GM18868 (cell line): Measurements from ENCODE around the gene ATP11A.

Source experiments
- ATAC-seq: cut with Tn5 transposase; IDR thresholded peaks from one replicate; pipeline ENCODE4 v1.9.1; 2021; ENCODE audit warnings: mild to moderate bottlenecking, moderate library complexity; ENCODE audit not compliant: unreplicated experiment

ATP11A gene

DNA sequence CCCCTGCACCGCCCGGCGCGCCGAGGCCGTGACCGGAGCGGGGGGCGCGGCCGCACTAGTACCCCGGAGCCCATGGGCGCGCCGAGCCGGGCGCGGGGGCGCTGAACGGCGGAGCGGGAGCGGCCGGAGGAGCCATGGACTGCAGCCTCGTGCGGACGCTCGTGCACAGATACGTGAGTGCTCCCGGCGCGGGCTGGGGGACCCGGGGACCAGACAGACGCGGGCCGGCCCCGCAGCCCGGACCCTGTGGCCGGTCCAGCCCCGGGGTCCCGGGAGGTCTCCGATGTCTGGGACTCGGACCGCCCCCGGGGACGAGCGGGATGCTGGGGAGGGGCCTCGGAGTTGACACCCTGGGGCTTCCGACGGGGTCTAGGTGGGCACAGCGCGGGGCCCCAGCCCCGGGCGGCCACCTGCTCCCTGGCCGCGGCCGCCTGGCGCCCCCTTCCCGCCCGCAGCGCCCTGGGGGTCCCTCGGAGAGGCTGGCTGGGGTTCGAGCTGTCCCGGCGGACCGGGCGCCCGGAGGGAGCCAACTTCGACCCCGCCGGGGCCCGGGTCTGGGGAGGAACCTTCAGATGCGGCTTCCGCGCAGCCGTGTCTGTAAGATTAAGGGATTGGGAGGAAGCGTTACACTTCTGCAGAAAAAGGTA is 568 bp downstream of the ATP11A start:
- peak; percentile 15 for ATAC-seq

DNA sequence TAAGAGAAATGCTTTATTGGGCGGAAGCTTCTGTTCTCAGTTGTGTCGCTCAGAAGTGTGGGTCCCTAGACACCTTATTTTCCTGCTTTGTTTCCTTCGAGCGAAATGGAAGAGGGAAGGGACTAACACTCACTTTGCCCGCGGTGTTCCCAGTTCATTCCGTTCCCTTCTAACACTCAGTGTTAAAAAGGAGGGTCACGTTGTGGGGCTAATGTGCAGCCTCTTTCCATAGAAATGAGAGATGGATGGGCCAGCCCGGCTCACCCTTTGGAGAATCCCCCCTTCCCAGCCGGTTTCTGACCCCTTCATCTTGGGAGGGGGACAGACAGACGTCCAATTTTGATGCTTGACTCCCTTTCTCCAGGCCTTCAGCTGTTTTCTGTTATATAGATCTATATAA is 2.3 kb downstream of the ATP11A start:
- ATAC-seq: no peak

DNA sequence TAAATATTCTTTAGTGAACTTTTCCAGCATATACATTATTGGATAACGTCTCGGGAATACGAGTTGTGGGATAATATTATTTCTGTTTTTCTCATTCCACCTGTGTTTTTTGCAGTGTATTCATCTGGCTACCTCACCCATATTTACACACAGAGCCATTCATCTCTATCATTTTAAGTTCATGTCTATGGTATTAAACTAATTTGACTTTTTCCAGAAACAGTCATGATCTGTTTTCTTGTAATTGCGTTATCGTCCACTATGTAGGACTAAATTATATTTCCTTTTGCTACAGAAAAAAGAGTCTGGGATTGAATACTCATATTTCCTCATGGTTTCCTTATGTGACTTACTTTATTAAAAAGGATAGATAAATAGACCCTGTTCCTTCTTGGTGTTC is 2.7 kb downstream of the ATP11A start:
- ATAC-seq: no peak

DNA sequence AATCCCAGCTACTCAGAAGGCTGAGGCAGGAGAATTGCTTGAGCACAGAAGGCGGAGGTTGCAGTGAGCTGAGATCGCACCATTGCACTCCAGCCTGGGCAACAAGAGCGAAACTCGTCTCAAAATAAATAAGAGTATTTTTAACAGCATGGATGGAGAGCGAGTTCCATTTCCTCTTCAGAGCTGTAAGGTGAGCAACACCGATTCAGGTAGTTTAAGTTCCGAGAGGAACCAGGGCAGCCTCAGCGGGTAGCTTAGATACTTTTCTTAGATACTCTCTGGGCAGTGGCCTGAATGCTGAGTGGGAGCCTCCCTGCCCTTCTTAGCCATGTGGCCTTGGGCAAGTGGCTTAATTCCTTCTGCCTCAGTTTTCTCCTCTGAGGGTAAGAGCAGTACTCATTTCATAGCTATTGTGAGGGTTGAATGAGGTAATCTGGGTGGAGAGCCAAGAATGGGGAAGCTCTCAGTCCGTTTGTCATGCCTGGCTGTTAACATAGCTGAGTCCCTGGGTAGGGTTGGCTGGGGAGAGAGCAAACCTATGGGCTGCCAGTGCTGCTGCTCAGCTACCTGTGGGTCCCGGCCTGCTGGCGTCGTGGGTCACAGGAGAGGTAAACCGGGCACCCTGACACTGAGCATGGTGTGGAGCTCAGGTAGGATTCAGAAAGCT is 4.1 kb downstream of the ATP11A start:
- ATAC-seq: peak; percentile 52

DNA sequence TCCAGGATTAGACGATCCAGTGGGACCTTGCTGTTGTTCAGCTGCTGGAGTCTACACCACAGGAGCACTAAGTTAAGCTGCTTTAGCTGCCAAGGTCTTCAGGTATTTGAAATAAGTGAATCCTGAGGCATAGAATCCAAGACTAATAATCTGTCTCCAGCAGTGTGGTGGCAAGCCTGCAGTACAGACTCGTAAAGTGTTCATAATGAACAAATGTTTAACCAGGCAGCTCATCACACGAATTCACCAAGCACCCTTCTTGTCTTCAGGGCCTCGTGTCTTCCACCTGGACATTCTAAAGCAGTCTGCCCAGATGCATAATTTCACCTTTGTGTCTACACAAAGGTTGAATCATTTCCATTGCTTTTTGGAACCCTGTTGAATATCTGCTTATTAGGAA is 5.3 kb downstream of the ATP11A start:
- no peak for ATAC-seq

DNA sequence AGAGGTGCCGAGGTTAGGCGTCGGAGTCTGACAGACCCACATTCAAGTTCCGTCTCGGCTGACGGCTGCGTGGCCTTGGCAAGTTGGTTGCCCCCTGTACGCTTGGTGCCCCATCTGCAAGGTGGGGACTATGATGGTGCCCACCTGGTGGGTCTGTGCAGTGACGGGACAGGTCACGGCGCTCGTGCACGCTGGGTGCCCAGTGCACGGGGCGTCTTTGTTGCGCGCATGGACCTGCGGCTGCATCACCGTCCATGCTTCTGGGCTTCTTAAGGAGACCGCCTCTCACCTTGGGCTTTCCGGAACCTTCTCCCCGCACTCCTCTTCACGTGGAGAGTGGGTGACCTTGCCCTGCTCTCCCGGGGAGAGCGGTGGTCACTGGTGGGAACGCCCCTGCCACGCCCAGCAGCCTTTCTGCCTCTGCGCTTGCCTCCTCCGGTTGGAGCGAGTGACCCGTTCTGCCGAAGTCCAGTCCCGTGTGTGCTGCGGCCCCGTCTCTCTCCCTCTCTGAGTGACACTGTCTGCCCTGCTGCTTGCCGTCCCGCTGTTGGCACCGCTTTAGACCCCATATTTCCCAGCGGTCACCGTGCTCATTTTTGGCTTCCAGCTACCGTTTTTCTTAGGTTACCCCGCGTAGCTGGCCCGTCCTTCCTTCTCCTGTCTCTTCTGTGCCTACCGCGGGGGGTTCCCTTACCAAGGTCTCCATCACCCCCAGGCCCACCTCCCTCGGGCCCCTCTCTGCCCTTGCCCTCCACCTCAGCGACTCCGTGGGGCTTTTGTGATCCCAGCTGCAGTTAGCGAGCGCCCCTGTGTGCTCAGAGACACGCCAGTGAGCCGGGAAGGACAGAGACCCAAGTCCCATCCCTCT is 6.4 kb downstream of the ATP11A start:
- no peak for ATAC-seq

DNA sequence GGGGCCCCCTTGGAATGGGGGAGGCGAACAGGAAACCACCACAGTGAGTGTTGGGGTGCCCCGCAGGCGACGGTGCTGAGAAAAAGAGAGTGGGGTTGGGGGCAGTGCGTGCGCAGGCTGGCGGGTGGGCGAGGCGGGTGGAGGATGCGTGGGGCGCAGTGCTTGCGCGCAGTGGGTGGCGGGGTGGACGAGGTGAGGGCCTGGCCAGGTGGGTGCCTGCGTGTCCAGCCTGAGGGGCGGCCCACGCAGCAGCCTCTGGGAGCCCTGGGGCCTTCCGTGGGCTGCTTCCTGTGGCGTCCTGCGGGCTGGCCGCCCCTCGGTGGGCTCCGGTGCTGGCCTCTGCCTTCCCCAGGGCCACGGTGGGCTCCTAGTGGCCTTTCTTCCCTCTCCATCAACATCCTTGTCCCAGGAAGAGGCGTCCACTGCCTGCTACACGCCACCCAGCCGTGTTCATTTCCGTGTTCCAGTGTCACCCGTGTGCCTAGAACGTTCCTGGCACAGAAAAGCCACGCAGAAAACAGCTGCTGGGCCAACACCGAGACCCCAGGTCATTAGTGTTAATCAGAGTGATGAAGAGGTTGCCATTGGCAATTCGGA is 7.1 kb downstream of the ATP11A start:
- ATAC-seq: no peak

DNA sequence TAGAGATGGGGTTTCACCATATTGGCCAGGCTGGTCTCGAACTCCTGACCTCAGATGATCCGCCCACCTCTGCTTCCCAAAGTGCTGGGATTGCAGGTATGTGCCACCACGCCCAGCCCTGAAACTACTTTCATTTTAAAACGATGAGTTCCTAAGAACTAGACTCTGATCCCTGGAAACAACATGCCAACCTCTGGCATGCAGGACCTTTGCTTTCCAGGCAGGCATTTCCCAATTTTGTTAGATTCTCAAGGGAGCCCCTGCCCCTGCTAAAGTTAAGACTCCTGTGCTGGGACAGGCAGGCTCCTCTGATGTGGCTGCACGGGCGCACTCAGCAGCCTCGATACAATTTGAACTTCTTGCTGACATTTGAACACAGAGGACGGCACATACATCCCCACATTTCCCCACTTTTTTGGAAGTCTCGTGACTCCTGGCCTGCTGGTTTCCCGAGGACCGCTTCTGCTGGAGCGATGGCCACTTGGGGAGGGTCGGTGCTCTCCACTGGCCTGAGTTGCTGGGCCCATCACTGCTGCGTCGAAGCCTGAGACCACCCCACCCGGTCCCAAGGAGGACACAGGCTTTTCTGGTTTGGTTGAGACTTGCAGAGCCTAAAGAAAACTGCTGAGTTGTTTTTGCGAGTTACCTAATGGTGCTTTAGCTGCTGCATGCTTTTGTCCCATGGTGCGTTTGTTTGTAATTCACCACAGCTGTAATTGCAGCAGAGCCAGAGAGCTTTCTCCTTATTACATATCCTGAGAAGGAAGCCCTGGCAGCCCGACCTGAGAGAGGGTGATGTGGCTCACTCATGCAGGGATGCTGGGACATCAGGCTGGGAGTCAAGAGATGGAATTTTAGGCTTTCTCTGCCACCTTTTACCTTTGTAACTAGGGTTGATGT is 8.2 kb downstream of the ATP11A start:
- no peak for ATAC-seq

DNA sequence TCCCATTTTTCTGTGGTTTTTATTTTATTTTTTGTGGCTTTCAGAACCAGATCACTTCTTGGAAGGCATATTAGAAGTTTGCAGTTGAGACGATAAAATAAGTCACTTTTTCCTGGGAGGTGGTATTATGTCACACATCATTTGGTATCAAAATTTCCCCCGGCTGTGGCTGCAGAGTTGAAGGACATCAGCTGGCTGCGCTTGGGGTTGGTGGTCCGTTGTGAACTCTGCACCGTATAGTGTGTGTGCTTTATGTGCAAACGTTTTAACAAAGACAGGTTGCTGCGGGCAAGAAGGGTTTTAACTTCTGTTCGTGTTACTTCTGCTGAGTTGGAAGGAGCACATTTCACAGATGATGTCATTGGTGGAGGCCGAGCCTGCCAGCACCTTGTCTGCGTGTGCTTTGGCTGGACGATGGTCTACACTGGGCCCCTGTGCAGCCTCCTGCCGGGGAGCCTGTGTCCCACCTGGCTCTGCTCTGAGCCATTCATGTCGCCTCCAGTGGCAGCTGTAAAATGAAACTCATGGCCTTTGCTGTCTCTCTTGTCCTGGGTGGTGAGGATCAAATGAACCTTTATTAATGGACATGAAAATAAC is 9.6 kb downstream of the ATP11A start:
- ATAC-seq: no peak

DNA sequence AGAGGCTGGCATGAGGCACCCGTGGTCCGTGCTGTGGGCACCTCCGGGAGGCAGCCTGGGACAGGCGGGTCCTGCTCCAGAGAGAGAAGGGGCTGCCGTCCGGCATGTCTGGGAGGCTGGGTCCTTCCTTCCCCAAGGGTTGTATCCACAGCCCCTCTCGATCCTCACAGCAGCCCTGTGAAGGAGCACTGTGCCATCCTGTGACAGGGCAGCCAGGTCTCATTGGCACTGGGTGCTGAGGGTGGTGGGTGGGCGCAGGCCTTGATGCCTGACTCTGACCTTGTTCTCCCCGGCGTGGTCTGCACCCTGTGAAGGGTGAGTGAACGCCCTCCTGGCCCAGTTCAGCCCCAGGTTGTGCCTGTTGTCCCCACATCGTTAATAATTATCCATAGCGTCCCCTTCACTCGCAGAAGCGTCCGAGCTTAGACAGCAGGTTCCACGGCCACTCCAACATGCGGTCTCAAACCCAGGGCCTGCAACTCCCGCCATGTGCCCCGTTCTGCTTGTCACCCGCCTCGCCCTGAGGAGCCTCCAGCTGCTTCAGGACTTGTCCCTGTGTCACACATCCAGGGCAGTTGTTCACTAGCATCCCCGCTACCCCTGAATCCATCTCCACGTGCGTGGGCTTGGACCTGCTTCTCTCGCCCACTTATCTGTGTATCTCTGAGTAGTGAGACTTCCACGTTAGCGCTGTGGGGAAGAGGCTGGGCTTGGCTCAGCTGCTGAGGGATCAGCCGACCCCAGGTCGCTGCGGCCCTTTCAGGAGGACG is 10.6 kb downstream of the ATP11A start:
- ATAC-seq: no peak

DNA sequence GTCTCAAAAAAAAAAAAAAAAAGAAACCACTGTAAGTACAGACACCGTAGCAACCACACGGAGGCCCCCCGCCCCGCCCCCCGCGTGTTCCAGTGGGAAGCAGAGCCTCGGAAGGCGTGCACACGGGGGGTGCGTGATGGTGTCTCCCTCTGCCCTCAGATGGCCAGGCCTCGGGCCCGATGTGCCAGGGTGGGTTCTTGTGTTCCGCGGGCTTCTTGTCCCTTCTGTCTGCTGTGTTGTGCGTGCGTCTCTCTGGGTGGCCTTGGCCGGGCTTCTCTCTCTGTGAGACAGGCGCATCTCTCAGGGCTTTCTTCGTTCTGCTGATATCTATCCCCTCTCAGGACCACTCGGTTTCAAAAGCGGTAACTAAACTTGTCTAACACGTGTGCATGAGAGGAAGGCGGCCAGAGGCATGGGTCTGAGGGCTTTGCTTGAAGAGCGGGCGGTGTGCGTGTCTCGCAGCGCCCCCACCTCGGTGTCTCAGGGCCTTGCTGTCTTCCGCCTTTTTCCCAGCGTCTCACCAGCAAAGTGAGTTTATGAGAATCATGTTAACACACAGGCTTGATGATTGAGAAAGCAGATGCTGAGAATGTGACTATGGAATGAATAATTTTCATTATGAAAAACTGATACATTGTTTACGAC is 12.6 kb downstream of the ATP11A start:
- ATAC-seq: no peak

DNA sequence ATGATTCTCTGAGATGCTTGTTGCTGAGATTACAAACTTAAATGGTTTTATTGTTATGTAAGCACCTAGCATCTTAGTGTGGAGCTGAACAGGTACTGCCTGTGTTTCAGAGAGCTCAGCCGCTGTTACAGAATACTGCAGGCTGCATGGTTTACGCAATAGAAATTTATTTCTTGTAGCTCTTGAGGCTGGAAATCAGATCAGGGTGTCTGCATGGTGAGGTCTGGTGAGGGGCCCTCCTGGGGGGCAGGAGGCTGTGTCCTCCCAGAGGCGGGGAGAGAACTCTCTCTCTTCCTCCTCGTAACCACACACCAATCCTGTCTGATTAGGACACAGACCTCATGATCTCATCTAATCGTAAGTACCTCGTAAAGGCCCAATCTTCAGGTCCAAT is 13.1 kb downstream of the ATP11A start:
- ATAC-seq: no peak

DNA sequence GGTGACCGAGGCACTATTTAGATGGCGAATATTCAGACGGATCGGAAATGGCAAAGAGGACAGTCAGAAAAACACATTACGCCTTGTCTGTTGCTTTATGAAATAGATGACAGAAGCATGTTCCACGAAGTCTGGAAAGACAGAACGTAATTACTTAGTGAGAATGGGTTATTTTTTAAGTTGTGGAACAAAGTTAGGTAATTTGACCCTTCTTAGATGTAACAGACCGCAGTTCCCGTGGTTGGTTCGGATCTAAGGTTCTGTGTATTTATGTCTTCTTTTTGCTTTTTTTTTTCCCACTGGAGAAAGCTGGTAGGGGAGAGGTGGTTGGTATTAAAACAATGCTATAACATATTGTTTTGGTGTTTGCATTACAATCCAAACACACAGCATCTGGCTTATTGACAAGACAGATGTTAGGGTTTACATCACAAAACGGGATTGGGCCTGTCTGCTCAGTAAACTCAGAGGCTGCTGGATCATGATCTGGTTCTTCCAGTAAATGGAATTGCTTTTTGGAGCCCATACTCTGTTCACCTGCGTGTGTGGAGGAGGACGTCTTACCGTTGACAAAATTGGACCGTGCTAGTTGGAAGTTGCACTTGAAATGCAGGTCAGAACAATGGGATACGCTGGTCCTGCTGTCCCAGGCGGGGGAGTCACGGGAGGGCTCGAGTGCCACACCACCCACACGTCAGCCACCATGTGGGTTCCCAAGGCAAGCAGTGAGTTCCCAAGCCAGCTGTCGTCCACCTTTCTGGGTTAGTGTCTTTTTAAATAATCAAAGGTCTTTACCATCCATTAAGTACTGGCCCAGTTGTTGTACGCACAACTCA is 13.8 kb downstream of the ATP11A start:
- no peak for ATAC-seq

DNA sequence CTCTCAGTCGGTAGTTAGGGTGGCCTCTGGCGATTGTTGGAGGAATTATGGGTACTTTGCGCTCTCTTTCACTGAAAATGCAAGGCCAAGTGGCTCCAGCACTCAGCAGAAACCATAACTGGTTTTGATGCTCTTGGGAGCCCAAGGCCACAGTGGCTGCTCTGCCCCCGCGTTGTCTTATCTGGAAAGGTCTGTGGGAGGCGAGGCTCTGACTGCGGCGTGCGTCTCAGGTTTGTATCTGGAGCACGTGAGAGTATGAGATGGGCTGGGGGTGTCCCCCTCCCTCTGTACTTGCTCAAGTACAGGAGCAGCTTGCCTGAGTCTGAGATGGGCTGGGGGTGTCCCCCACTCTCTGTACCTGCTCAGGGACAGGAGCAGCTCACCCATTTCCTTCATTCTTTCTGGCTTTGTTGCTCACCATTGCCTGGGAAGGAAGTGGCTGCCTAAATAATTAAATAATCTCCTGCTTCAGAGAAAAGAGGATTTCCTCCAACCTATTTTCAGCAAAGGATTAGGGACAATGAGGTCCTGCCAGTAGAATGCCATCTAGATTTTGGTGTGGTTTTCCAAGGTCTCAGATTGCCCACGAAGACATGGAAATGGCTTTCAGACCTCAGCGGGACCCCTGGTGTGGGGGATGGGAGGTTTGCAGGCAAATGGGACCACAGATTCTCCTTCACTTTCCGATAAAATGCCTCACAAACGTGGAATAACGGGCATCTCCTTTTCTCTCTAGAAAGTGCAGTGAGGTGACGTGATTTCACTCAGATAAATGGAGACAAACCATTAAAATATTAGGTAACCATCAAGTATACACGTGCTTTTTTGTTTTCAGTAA is 14.7 kb downstream of the ATP11A start:
- ATAC-seq: no peak

DNA sequence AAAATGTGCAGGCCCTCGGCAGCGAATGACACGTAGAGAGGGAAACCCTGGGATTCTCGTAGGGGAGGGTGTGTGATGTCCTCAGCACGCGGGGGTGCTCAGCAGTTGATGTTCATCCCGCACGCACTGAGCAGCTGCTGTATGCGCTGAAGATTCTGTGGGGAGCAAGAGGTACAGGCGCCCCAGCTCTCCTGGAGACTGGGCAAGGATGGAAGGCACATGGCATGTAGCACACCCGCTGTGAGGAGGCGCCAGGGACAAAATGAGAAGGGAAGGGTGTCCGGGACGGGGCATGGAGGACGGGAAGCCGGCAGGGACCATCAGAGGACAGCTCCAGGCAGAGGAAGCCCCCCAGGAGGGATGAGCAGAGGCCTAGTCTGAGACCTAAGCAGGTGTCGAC is 15.4 kb downstream of the ATP11A start:
- ATAC-seq: no peak

DNA sequence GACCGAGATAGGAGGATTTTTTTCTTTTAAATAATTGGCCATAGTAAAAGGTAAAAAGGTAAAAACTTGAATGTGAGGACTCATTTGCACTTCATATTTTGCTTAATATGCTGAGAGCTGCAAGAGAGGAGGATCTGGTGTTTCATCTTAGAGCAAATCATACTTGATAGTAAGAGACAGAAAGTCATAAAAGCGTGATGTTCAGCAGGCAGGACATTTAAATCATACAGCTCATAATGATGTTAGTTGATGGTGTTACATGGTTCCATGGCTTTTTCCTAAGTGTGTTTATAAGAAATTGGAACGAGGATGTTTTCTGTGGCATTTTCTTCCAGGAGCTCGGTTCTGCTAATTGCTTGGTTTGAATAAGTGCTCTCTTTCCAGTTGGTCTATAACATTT is 16.3 kb downstream of the ATP11A start:
- ATAC-seq: no peak

DNA sequence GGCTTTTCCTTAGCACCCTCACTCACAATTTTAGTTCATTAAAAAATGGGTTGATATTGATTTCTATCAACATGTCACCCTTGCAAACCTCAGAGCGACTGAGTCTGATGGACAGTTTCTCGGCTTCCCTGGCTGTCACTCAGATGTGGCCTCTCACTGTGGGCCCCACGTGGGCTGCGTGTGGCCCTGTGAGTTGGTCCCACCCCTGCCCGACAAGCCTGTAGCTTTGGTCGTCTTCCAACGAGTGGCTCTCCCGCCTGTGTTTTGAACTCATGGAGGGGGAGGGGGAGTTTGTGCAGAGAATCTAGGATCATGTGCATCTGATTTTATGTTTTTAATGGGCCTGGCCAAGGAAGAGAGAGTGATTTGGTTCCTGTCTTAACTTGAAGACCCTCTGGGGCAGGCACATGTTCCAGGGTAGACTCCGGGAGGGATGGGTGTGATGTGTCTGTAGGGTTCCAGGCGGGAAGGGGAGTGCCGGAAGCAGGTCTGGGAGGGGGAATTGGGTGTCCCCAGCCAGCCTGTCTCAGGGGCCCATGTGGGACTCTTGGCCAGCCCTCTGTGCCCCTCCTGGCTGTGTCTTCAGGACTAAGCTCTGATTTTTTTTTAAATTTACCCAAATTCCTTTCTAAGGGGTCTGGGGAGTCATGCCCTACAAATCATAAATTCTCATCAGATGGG is 18.9 kb downstream of the ATP11A start:
- ATAC-seq: no peak
